Stromal cell of bone marrow (primary cell): ENCODE results near the gene MAD1L1.
A peak's percentile ranks its signal among the peaks of the same experiment; 100 is the strongest.
"Not testable (repeated sequence)": the region's sequence is repeated elsewhere in the genome, so short reads cannot be mapped to it uniquely, and the experiment has no call there.

Experiments
- DNase-seq: peaks from one replicate; pipeline ENCODE4 v3.0.0-alpha.2; 2012; ENCODE audit warnings: low read depth

The MAD1L1 gene

DNA sequence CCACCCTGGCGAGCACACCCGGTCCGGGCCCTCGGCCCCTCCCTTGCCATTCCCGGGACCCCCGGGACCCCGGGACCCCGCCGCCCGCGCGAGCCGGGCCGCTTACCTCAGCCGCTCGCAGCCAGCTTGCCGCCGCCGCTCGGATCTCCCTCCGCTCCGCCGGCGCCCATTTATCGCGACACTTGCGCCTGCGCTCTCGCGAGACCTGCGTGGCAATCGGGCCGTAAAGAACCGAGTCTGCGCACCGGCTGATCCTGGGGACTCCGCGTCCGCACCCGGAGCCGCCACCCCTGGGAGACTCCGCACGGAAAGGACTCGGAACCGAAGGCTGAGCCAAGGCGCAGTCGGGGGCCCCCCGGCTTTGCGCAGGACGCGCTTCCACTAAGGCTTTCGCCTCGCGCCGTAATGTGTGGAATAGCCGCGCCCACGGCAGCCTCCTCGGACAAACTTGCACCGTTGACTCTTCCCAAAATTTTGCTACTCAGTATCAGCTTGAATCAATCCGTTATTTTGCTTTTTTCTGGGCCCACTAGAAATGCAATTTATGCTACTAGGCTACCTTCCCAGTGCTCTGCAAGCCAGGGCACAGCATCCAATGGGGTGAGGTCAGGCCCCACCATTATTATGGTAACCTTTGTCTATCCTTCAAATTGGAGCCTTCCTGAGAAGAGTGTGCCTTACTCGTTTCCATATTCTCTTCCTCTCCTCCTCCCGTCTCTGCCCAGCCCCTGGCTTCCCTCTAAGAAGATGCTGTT, at the start of gene MAD1L1:
Gene MAD1L1 (minus strand): TSS at position 180 of the 755 bp plus-strand sequence. CDS start 2,812 bp downstream, outside the sequence.
- peak; percentile 71 for DNase-seq

DNA sequence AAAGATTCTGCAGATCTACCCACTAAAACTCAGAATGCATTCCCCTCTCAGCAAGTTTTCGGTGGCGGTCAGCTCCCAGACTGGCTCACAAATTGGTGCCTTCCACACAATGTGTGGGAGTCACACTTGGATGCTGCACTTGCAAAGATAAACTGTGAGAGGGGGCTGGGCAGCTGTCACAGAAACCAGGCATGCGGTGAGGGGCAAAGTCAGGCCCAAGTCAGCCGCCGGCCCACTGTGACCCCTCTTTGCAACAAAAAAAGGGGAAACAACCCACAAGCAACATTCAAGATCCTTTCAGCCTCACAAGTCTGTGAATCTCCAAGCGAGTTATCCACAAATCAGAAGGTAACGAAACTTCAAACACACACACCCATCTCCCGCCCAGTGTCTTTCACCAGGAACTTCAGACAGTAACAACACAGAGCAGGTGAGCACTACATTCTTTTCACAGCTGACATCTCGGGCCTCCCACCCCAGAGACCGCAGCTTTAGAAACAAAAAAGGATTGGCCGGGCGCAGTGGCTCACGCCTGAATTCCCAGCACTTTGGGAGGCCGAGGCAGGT, 49.5 kb upstream of the MAD1L1 start:
- DNase-seq: no peak

DNA sequence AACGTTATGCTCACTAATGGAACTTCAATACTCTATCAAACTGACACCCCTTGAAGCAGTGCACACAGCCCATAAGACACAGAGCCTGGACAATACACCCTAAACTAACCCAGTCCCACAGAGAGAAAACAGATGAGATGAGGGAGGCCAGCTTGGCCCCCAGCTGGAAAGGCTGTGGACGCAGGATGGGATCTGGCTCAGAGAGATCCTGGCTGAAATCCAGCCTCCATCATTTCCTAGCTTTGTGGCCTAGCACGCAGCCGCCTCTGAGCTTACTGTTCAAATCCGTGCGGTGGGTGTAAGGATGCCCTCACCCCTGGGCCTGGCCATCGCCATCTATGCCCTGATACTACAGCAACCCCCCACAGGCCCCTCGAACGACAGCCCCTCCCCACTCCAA, 48.8 kb upstream of the MAD1L1 start:
- DNase-seq: peak; percentile 10

DNA sequence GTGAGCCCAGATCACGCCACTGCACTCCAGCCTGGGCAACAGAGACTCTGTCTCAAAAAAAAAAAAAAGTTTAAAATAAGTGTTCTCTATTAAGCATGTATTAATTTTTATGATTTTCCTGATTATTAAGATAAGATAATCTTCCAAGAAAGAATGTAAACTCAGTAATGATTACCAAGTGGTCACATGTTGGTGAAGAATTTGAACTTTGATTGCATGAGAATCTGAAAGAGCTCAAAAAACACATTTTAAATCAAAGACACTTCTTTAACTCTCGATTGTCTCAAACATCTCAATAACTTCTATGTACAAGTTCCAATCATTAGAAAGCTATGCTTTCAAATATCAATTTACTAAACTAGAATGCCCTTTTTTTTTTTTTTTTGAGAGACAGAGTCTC, 47.7 kb upstream of the MAD1L1 start:
- no peak for DNase-seq

DNA sequence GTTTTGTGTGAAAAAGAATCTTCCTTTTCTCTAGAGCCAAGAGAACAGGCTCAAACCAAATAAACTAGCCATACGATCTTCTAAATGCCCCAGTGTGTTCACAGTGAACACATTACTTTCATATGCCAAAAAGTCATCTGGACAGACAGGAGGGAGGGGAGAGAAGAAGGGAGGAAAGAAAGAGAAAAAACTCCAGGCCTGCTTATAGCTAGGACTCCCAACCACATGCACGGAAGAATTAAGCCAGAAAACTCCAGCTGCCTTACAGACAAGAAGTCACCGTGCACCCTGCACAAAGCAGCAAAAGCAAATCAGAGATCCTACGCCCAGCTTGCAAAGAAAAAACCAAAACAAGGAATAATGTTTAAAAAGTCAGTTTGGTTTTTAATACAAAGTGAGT, 47.2 kb upstream of the MAD1L1 start:
- no peak for DNase-seq

DNA sequence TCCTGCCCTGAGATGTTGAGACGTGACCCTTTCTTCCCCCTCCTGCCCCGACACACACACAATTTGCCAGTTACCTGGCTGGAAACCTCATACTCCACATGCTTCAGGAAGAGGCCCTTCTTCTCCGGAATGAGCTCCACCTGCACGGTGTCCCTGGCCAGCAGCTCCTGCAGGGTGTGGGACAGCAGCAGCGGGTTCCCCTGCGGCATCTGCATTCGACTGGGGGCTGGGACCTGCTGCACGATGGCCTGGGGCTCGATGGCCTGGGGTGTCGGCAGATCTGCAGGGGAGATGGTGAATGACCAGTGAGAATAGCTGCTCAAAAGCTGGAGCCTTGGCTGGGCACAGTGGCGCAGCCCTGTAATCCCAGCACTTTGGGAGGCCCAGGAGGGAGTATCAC, 45.3 kb upstream of the MAD1L1 start:
- no peak for DNase-seq

DNA sequence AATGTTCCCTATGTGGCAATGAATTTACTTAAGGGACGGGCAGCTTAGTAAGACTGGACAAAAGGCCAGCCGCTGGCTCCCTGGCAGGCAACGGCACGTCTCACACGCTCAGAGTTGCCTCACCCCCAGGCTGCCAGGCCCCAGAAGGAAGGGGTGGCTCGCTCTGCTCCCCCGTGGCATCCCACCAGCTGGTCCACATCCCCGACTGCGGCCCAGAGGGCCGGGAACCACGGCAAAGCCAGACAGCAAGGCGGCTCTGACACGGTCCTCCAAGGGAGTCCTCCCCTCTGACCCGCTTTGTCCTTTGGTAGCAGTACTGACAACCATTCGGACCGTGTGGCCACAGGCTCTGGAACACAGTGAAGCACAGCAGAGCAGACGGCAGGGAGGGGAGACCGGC, 43.4 kb upstream of the MAD1L1 start:
- DNase-seq: no peak

DNA sequence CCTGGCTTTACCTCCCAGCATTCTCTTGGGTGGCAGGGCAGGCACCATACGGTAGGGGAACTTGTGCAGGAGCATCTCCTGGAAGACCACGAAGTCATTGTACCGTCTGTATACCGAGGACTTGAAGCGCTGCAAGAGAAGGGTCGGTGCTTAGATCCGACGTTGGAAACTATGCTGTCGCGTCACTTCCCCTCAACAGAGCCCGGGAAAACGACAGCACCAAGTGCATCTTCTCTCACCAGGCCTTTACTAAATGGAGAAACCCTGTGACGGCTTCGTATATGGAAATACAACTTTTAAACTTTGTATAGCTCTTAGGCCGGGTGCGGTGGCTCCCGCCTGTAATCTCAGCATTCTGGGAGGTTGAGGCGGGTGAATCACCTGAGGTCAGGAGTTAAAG, 42.4 kb upstream of the MAD1L1 start:
- no peak for DNase-seq

DNA sequence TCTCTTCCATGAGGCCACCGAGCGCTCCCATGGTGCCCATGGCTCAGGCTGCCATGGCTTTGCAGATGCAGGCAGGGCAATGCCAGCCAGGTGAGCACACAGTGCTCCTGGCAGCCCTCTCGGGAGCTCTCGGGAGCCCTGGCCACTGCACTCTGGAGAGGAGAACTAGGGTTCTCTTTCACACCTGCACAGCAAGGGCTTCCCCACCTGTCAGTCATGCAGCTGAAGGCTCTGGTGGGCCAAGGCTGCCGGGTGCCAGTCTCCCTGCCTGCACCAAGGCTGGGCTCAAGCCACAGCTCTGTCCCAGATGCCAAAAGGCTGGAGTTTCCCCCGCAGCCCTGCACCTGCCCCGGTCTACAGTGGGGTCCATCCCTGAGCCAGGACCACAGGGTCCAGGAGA, 41.9 kb upstream of the MAD1L1 start:
- DNase-seq: no peak

DNA sequence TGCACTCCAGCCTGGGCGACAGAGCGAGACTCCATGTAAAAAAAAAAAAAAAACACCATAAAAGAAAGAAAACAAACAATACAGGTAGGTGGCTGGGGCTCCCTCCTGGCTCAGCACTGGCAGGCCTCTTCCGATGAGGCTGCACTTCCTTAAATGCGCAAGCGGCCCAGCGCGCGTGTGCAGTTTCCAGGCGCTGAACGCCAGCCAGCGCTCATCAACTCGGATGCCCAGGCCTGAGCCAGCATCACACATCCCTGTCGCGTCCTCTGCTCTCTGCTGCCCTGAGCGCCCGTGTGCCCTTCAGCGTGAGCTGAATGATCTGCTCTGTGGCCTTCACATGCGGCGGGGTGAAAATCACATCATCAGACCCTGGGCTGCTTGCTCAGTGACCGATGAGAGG, 41.1 kb upstream of the MAD1L1 start:
- DNase-seq: no peak

DNA sequence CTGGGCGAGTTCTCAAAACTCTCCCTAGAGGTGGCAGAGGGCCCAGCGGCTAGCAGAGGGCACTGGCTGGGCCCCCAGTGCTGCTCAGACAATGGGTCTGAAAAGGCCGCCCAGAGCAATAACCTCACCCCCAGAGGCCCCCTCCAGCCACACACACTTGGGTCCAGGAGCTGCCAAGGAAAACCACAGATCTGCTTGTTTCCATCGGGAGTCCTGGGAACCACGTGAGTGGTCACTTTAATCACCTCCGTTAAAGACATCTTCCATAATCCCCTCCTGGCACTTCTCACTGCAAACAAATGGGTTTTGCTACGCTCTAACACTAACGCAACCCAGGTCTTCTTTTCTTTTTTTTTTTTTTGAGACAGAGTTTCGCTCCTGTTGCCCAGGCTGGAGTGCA, 39.3 kb upstream of the MAD1L1 start:
- no peak for DNase-seq

DNA sequence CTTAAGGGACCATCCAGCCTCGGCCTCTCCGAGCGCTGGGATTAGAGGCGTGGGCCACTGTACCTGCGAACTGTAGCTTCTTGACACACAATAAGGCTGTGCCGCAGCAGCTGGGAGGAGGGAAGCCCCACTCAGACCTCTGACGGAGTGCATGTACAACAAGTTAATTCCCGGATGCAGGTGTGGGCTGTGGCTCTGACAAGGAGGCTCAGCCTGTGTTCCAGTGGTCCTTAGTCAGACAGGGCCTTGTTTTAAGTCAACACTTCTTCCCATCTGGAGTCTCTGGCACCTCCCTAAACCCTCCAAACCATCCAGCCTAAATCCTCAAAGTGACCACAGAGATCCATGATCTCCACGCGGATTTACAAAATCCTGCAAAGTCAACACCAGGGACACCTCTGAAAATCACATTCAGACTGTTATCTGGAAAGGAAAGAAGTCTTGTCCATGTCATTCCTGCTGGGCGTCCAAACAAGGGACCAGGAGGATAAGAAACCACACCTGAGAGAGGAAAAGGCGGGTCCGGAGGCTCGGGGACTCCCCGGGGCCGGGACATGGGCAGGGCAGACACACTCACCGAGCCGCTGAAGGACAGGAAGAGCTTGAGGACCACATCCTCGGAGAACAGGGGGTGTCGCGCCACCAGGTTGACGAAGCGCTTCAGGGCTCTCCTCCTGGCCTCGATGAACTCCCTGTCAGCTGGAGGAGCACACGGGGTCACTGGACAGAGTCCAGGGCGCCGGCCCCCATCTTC, 38.7 kb upstream of the MAD1L1 start:
- DNase-seq: no peak

DNA sequence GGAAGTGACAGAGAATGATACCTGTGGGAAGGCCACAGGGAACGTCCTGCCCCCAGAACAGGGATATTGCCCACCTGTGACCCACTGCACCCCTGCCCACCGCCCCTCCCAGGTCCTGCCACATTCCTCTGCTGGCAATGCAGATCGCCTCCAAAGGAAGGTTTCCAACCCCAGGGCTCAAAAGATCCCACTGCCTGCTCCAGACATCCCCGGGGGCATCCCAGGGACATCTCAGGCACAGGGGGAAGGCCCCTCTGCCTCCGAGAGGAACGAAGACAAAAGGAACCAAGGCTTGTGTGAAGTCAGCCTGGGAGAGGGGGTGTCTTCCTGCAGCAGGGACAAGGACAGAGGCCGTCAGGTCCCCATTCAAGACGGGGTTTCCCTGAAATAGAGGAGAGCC, 37.8 kb upstream of the MAD1L1 start:
- no peak for DNase-seq

DNA sequence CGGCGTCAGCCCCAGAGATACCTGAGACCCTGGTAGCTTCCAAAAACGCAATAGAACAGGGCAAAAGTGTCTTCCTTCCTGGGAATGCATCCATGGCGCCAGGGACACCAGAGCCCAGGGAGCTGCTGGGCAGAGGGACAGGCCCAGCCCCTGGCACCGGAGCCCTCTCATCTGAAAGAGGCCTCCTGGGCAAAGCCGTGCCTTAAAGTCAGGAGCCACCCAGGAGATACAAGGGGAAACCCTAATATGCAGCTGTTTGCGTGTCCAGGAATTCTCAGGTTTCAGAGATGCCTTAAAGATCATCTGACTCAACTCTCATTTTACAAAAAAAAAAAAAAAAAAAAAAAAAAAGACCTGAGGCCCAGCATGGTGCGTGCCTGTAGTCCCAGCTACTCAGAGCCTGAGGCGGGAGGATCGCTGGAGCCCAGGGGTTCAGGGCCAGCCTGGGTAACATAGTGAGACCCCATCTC, 37.3 kb upstream of the MAD1L1 start:
- DNase-seq: no peak

DNA sequence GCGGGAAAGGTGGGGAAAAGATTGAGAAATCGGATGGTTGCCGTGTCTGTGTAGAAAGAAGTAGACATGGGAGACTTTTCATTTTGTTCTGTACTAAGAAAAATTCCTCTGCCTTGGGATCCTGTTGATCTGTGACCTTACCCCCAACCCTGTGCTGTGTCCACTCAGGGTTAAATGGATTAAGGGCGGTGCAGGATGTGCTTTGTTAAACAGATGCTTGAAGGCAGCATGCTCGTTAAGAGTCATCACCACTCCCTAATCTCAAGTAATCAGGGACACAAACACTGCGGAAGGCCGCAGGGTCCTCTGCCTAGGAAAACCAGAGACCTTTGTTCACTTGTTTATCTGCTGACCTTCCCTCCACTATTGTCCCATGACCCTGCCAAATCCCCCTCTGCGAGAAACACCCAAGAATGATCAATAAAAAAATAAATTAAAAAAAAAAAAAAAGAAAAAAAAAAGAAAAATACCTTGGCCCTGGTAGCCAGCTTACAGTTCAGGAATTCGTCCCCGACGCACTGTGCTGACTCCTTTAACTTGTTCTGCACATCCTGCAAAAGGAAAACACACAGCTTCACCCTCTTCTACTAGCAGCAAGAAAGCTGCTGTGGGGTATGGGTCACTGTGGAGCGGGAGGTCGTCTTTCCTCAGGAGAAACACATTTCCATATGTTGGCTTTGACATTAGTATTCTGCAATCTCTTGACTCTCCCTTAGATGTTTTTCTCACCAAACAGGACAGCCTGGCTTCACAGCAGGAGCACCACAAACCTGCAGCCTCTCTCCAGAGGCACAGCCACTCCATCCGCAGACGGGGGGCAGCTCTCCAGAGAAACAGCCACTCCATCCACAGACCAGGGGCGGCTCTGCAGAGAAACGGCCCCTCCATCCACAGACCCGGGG, 36.6 kb upstream of the MAD1L1 start:
- not testable (repeated sequence) for DNase-seq

DNA sequence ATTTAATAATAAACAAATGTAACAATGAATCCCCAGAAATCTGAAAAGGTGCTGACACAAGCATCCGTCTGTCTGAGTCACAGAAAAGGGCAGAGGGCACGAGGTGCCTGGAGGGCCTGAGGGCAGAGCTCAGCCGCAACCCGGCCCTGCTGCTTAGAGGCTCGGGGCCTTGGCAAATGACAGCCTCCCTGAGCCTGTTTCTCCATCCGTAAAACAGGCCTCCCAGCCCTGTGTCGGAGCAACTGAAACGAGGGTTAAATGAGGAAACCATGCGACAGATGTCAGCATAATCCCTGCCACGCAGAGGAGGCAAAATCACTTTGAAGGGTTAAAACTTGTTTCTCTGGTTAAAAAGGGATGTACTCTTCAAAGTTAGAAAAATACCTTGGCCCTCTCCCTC, 34.2 kb upstream of the MAD1L1 start:
- DNase-seq: no peak

DNA sequence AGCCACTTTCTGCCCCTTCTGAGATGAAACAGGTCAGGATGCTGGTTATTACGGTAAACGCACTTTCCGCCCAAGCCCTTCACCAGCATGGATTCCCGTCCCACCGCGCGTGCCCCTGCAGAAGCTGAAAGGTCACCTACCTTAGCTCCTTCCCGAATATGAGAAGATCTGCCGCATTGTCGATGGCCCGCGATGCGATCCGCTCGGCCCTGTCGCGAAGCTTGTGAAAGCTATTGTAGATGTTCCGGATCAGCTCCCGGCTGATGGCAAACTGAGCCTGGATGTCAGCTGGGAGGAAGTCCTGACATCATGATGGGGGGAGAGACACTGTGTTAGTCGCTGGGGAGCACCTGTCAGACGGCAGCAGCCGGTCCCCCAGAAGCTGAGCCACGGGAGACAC, 31.4 kb upstream of the MAD1L1 start:
- no peak for DNase-seq

DNA sequence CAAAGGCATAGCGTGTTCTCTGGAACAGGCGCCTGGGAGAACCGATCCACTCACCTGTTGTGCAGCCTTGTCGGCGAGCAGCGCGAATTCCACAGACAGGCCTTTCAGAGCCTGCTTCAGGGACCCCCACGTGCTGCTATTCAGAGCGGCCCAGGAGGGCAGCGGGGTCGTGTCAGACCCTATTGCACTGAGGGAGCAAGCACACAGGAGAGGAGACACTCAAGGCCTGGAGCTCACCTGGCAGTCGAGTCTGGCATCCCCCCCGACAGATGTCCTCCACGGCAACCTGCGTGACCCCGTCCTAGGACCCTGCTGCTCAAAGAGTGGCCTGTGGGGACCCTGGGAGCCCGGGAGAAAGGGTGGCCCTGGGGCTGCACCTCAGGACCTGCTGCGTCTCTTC, 30.4 kb upstream of the MAD1L1 start:
- DNase-seq: no peak

DNA sequence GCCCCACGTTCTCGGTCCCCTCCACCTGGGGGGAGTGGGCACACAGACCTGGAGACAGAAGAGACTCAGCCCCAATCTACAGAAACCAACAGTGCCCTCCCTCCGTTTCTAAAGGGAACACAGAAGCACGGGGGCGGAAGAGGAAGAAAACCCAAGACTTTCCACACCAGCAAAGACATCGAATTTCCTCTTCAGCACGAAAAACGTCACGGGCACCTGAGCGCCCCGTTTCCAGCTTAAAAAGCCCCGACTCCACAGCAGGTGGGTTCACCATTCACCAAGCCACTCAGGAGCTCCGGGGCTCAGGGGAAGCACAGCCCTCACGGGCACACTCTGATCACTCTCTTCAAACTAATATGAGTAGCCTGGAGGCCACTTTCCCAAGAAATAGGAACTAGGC, 28.9 kb upstream of the MAD1L1 start:
- no peak for DNase-seq

DNA sequence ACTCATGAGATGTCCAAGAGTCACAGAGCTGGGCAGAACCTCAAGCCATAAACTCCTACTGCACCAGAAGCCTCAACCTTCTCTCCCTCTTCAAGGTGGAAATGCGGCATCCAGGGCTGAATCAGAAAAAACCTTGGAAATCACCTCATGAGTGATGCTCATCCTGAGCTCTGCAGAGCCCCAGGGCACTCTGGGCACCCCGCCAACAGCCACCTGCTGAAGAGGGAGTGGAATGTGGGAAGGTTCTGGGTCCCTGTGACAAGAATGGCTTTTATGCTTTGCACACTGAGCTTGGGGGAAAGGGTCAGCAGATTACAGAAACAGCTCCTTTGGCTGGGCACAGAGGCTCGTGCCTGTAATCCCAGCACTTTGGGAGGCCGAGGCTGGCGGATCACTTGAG, 28.1 kb upstream of the MAD1L1 start:
- no peak for DNase-seq

DNA sequence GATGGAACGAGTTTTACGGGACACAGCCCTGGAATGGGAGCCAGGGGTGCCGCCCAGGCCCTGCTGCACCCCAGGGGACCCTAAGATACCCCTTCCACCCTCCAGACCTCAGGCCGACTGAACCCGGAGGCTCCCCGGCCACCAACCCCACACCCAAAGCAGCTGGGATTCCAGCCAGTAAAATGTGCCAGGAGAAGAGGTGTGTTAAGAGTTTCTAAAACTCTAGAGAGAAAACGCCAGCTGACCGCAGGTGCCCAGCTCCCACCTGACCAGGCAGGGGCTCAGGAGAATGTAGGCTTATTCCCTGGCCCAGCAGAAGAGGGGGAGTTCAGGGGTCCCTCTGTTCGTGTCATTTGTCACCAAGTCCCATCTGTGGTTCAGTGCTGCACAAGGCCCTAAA, 26.7 kb upstream of the MAD1L1 start:
- no peak for DNase-seq

DNA sequence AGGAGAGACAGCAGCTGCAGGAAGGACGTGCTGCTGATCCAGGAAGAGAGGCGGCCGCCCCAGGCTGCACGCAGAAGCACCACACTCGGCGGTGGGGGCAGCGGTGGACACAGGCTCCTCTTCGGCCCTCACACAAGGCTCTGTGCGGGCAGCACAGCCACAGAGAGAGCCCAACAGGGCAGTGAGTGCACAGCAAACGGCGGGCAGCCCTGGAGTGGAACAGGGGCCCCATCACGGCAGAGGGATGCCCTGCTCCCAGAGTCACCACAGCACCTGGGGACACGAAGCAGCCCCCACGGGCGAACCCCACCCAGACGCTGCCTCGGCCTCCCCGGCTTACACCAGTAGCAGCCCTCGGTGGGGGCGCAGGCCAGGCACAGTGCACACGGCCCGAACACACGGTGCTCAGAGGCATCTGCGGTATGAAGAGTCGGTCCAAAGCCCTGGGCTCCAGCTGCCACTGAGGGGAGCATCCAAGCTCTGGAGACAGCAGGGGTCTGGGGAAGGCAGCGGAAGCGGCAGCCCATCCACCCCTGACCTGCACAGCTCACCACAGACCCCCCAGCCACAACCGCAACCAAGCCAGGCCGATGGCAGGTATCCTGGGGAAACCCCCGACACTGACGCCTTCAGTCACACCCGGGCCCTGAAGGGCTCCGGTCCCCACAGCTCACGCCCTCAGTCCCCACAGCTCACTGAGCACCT, 26.1 kb upstream of the MAD1L1 start:
- DNase-seq: no peak
